HG03457 (cell line): ENCODE data around the gene ZNF783.
"Not testable (repeated sequence)": the region's sequence is repeated elsewhere in the genome, so short reads cannot be mapped to it uniquely, and the experiment has no call there.

Source experiments
- ATAC-seq: cut with Tn5 transposase; IDR thresholded peaks from one replicate; pipeline ENCODE4 v1.9.1; 2021; ENCODE audit warnings: moderate number of reproducible peaks; ENCODE audit not compliant: unreplicated experiment

Gene ZNF783

GRCh38 chr7:149329265-149329664 is 67.3 kb downstream of the ZNF783 start:
- ATAC-seq, result no peak

GRCh38 chr7:149329766-149330334 is 67.9 kb downstream of the ZNF783 start:
- ATAC-seq, result no peak

GRCh38 chr7:149330914-149331567 is 69.0 kb downstream of the ZNF783 start:
- no peak for ATAC-seq

- ATAC-seq, result not testable (repeated sequence)
These were observed 70.8 kb downstream of the ZNF783 start for GRCh38 chr7:149332602-149333320.

- no peak for ATAC-seq
These were observed 71.3 kb downstream of the ZNF783 start for GRCh38 chr7:149333321-149333717.

GRCh38 chr7:149334219-149334618 is 72.2 kb downstream of the ZNF783 start:
- ATAC-seq, result no peak
